HepG2 (cell line): Measurements from ENCODE around the gene RHOBTB1. TPM values are rescaled to one million over a fixed set of nuclear protein-coding genes. Genes with fewer than 3 reads are reported as not detected.

Experiments used
- ATAC-seq: fragments of 200-7000 bp; cut with Tn5 transposase; 3 replicates; pipeline ENCODE4 v1.9.1; 2020; ENCODE audit warnings: mild to moderate bottlenecking, moderate library complexity
- BruUV-seq: library from RNA; stranded (reverse); fragments of 400-500 nt; replicated peaks from 2 replicates; lab custom pipeline; 2021; lab: Mats Ljungman, UMichigan
- CTCF ChIA-PET: fragments of 300-600 bp; formaldehyde crosslinking; extraction: SDS; loops from one replicate; lab custom pipeline; 2021; ENCODE audit warnings: low total read pairs, inconsistent platforms, low intra/inter-chr PET ratio; lab: Yijun Ruan, JAX
- POLR2A ChIA-PET: fragments of 350-600 bp; sonication (Branson Sonifier 250); formaldehyde crosslinking; loops from one replicate; lab custom pipeline; 2020; ENCODE audit warnings: antibody characterized with exemption, inconsistent platforms; lab: Yijun Ruan, JAX
- DNase-seq: peaks from one replicate; pipeline ENCODE4 v3.0.0-alpha.2; 2015; ENCODE audit warnings: low spot score
- FAIRE-seq: peaks from 3 replicates; lab custom pipeline; 2011; peaks lifted over from hg19 to GRCh38; lab: Jason Lieb, UNC
- H2AFZ ChIP-seq: one replicate; pipeline ENCODE4 v1.6.1; 2011; ENCODE audit warnings: low read length, inconsistent platforms
- H3K27ac ChIP-seq: fragments of 300-600 bp; 3 replicates; pipeline ENCODE4 v1.8.0; 2011; ENCODE audit warnings: mixed run types, mild to moderate bottlenecking, mixed read lengths, low read length, inconsistent platforms; ENCODE audit not compliant: insufficient read depth; ENCODE audit errors: extremely low read length
- H3K27me3 ChIP-seq, 2 experiments: fragments of 200-600 bp in 1 of 2; 2 replicates in 1 of 2; 3 replicates in 1 of 2; pipeline versions ENCODE4 v1.6.0 to v1.8.0; 2011; ENCODE audit warnings: low read length in 2 of 2, mild to moderate bottlenecking in 2 of 2, moderate library complexity in 2 of 2, inconsistent platforms in 1 of 2; ENCODE audit not compliant: insufficient read depth in 2 of 2, control insufficient read depth in 1 of 2
- H3K36me3 ChIP-seq, 2 experiments: fragments of 200-600 bp in 1 of 2; replicated peaks in 1 of 2; 2 replicates in 1 of 2; 3 replicates in 1 of 2; pipeline versions ENCODE4 v1.5.1 to v1.8.0; 2011; ENCODE audit warnings: low read length in 2 of 2, inconsistent platforms in 1 of 2; ENCODE audit not compliant: insufficient read depth in 2 of 2, control insufficient read depth in 1 of 2
- H3K4me1 ChIP-seq: 2 replicates; pipeline ENCODE4 v1.5.1; 2012; ENCODE audit warnings: low read length, inconsistent platforms; ENCODE audit not compliant: insufficient read depth
- H3K4me2 ChIP-seq: 2 replicates; pipeline ENCODE4 v1.6.0; 2011; ENCODE audit warnings: low read depth, low read length, inconsistent platforms
- H3K4me3 ChIP-seq, 3 experiments: fragments of 200-600 bp in 1 of 3; sonication (generic), shearing (Covaris generic) in 1 of 3; replicated peaks in 1 of 3; 2 replicates each; pipeline ENCODE4 v1.5.1; 2011 to 2016; ENCODE audit warnings: low read length in 3 of 3, inconsistent platforms in 2 of 3, low read depth in 2 of 3, mild to moderate bottlenecking in 2 of 3, control low read depth in 1 of 3, mixed read lengths in 1 of 3; ENCODE audit not compliant: insufficient read depth in 1 of 3
- H3K79me2 ChIP-seq: one replicate; pipeline ENCODE4 v1.6.1; 2011; ENCODE audit warnings: low read length, inconsistent platforms; ENCODE audit not compliant: insufficient read depth
- H3K9ac ChIP-seq: 2 replicates; pipeline ENCODE4 v1.6.0; 2011; ENCODE audit warnings: mild to moderate bottlenecking, low read depth, low read length, inconsistent platforms; ENCODE audit not compliant: insufficient read depth
- H3K9me3 ChIP-seq: 2 replicates; pipeline ENCODE4 v1.5.1; 2012; ENCODE audit warnings: mild to moderate bottlenecking, low read length
- H4K20me1 ChIP-seq: 2 replicates; pipeline ENCODE4 v1.6.0; 2011; ENCODE audit warnings: inconsistent platforms, mild to moderate bottlenecking, low read length, moderate library complexity; ENCODE audit not compliant: insufficient read depth
- AFF4 ChIP-seq: sonication (generic); formaldehyde crosslinking; IDR thresholded peaks from 2 replicates; pipeline ENCODE4 v1.4.0; 2020; ENCODE audit warnings: missing genetic modification reagents
- DR1 ChIP-seq: sonication (generic); formaldehyde crosslinking; IDR thresholded peaks from 2 replicates; pipeline ENCODE4 v1.8.0; 2021; ENCODE audit warnings: mild to moderate bottlenecking, missing genetic modification reagents, inconsistent platforms
- IKZF1 ChIP-seq: fragments of 450-650 bp; IDR thresholded peaks from 2 replicates; pipeline ENCODE4 v1.7.1; 2016
- RBM22 ChIP-seq: fragments of 200-400 bp; formaldehyde crosslinking; optimal IDR thresholded peaks from 2 replicates; pipeline ENCODE3; 2017; ENCODE audit warnings: mild to moderate bottlenecking, low read length, moderate library complexity
- RFXAP ChIP-seq: sonication (generic); formaldehyde crosslinking; IDR thresholded peaks from 2 replicates; pipeline ENCODE4 v1.4.0; 2020; ENCODE audit warnings: missing genetic modification reagents, borderline replicate concordance
- ZNF34 ChIP-seq: sonication (generic); formaldehyde crosslinking; IDR thresholded peaks from 2 replicates; pipeline ENCODE4 v1.4.0; 2020; ENCODE audit warnings: mild to moderate bottlenecking, missing genetic modification reagents, borderline replicate concordance
- ZNF792 ChIP-seq: IDR thresholded peaks from 2 replicates; pipeline ENCODE4 v1.6.1; 2016
- WGBS: methylation state at CpG from one replicate; pipeline ENCODE4 v1.1.6; 2017; ENCODE audit warnings: low lambda C conversion rate; 5-methylcytosine and 5-hydroxymethylcytosine counted together
- in situ Hi-C: cut with HindIII; loops from 2 replicates; pipeline ENCODE4 v1.10.0; 2017; ENCODE audit warnings: low pct_unique_long_range_greater_than_20kb; ENCODE audit not compliant: extremely low pct_ligation_motif_present
- intact Hi-C: fragments of 100-400 bp; cut with micrococcal nuclease; formaldehyde crosslinking; loops from one replicate; pipeline ENCODE4 v1.10.0; 2022; ENCODE audit not compliant: unreplicated experiment
- polyA plus RNA-seq, 8 experiments: library from polyadenylated mRNA; depleted of rRNA in 3 of 8; stranded (reverse) in 7 of 8; unstranded in 1 of 8; fragments of >200 nt; fragmentation: Illumina TruSeq in 4 of 8; extraction: Trizol in 4 of 8; gene quantifications; 2 replicates each; pipeline versions ENCODE4 v1.2.1 to v1.2.3, GENCODE V29; 2011 to 2016; ENCODE audit warnings: low read depth in 4 of 8, missing spikeins in 1 of 8, mixed read lengths in 1 of 8; ENCODE audit not compliant: insufficient read depth in 1 of 8
- total RNA-seq, 5 experiments: library from RNA; depleted of rRNA; stranded (reverse); fragments of >200 nt; fragmentation: Illumina TruSeq; extraction: Trizol; gene quantifications; 2 replicates each; pipeline ENCODE4 v1.2.3, GENCODE V29; 2016; ENCODE audit warnings: low read depth in 1 of 5
- TF ChIP-seq, protein P1 (sequence below): sonication (generic); formaldehyde crosslinking; IDR thresholded peaks from 2 replicates; pipeline ENCODE4 v1.4.0; 2020; ENCODE audit warnings: missing genetic modification reagents; ENCODE audit errors: not compliant biosample characterization
- TF ChIP-seq, protein P2 (sequence below): sonication (generic); formaldehyde crosslinking; IDR thresholded peaks from 2 replicates; pipeline ENCODE4 v1.4.0; 2020; ENCODE audit warnings: mild to moderate bottlenecking, missing genetic modification reagents

Gene RHOBTB1
- total and polyA plus RNA-seq, 2 of the 13 experiments (the other 11 are each of a cell fraction or from before 2014, with no cell fraction given): 18.8 to 59.5 TPM

DNA sequence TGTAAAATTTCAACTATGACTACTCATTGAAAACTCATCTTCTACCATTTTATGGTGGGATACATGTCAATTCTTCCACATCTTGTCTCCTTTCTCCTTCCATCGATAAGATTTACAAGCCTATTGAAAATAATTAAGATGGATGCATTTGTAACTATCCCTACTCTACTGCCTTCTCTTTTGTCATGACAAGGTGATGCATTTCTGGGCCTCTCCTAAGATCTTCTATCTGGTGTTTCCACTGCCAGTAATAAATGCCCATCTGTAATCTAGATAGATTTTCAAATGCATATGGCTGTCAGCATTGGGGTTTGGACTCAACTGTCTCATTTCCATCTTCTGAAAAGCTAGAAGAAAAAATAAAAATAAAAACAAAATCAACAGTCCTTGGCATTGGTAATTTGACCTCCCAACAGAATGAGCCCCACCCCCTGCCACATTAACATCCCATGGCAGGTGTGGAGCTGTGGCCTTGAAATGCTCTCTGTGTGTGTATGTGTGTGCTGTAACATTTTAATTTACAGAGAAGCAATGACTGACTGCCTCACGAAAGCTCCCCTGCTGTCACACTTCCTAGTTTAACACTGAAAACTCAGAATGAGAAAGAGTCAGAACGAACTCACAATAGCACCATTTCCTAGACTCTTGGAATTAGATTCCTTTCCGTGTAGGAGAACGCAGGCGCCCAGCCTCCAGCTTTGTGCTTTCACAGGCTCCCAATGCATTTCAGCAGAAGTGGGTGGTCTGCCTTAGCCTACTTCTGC is 74.2 kb downstream of the RHOBTB1 start:
- FAIRE-seq (no peak), DNase-seq (no peak), ATAC-seq (no peak)
- H3K9ac ChIP-seq: no peak overlapping the region
- ChIA-PET POLR2A (no interaction called here), CTCF (no interaction called here)
- intact Hi-C loops: no loop called here
- H3K4me1 ChIP-seq: no peaks in the 10 kb centered on the region
- H3K79me2 ChIP-seq: no peaks in the 10 kb centered on the region
- H3K27ac ChIP-seq: no peak overlapping the region
- 95% methylated on average over 6 of the region's 6 CpGs for WGBS
- no peak overlapping the region for H3K4me2 ChIP-seq
- in situ Hi-C loops: no loop called here
- no peak overlapping the region for H2AFZ ChIP-seq
- no TSS peak for BruUV-seq
- no peaks in the 10 kb centered on the region for H4K20me1 ChIP-seq
- H3K27me3 ChIP-seq: no peaks in the 10 kb centered on the region
- TF ChIP-seq, protein P1, sequence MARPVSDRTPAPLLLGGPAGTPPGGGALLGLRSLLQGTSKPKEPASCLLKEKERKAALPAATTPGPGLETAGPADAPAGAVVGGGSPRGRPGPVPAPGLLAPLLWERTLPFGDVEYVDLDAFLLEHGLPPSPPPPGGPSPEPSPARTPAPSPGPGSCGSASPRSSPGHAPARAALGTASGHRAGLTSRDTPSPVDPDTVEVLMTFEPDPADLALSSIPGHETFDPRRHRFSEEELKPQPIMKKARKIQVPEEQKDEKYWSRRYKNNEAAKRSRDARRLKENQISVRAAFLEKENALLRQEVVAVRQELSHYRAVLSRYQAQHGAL: no peak
- TF ChIP-seq RBM22: peak; percentile 34
- TF ChIP-seq DR1 (CRISPR knock-in tag): no peak
- no peak for TF ChIP-seq IKZF1
- TF ChIP-seq ZNF792: no peak
- no peak for TF ChIP-seq ZNF34
- no peak overlapping the region for H3K4me3 ChIP-seq
- peaks cover 8 to 9% of the 10 kb centered on the region in 2 experiments for H3K36me3 ChIP-seq
- no peaks in the 10 kb centered on the region for H3K9me3 ChIP-seq

- TF ChIP-seq RFXAP: no peak
- TF ChIP-seq, protein P2, sequence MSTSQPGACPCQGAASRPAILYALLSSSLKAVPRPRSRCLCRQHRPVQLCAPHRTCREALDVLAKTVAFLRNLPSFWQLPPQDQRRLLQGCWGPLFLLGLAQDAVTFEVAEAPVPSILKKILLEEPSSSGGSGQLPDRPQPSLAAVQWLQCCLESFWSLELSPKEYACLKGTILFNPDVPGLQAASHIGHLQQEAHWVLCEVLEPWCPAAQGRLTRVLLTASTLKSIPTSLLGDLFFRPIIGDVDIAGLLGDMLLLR (CRISPR knock-in tag): no peak
- no peak for TF ChIP-seq AFF4
- H3K9me3 ChIP-seq: no peaks in the 10 kb centered on the region
- POLR2A ChIA-PET: no interaction called here
- no TSS peak for BruUV-seq
- CTCF ChIA-PET: no interaction called here
- intact Hi-C loops: no loop called here
- FAIRE-seq (no peak), DNase-seq (no peak), ATAC-seq (no peak)
- WGBS: 100% methylated on average over 1 of the region's 1 CpG
- in situ Hi-C loops: no loop called here
- H3K36me3 ChIP-seq: peaks cover under 1 to 8% of the 10 kb centered on the region in 2 experiments
- H3K4me3 ChIP-seq: no peak overlapping the region
- H3K4me1 ChIP-seq: no peaks in the 10 kb centered on the region
- no peaks in the 10 kb centered on the region for H3K79me2 ChIP-seq
- no peak overlapping the region for H3K27ac ChIP-seq
- H3K27me3 ChIP-seq: no peaks in the 10 kb centered on the region
- no peak overlapping the region for H2AFZ ChIP-seq
- no peak overlapping the region for H3K4me2 ChIP-seq
- H4K20me1 ChIP-seq: no peaks in the 10 kb centered on the region
- H3K9ac ChIP-seq: no peak overlapping the region
Observed at GRCh38 chr10:60868946-60869345, 75.0 kb downstream of the RHOBTB1 start.
